Muscle of back (tissue), 11 donors: ENCODE results near the gene MAN1A2. TPM values are rescaled to one million over a fixed set of nuclear protein-coding genes. Genes with fewer than 3 reads are reported as not detected.
"Not testable (repeated sequence)": the region's sequence is repeated elsewhere in the genome, so short reads cannot be mapped to it uniquely, and the experiment has no call there.

Experiments
- DNase-seq, 3 donors: peaks; one replicate each; pipeline versions ENCODE4 v3.0.0 to v3.0.0-alpha.2; 2013
- polyA plus RNA-seq, 10 donors: library from polyadenylated mRNA; unstranded; fragments of 120-200 nt; gene quantifications; one replicate each; pipeline ENCODE4 v1.2.1, GENCODE V29; 2013; ENCODE audit not compliant: insufficient read length in 10 of 10

The MAN1A2 gene
- polyA plus RNA-seq, 10 donors: 20.0 to 32.8 (median 26.1) TPM

DNA sequence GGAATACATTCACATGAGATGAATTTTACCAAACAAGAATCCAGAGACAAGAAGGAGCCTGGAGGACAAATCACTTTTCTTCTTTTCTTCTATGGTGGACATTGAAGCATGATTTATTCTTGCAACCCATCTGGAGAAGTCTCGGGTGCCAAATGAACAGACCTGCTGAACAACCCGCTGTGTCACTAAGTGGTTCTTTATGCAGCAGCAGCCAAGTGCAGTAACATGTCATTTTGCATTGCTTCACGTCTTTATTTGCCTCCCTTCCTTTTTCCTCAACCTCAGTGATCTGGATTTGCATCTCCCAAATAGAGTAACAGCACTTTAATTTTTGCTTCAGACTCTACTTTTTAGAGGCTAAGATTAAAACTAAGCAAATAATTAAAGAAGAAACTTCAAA lies 188.6 kb downstream of the MAN1A2 start:
- no peak for DNase-seq

DNA sequence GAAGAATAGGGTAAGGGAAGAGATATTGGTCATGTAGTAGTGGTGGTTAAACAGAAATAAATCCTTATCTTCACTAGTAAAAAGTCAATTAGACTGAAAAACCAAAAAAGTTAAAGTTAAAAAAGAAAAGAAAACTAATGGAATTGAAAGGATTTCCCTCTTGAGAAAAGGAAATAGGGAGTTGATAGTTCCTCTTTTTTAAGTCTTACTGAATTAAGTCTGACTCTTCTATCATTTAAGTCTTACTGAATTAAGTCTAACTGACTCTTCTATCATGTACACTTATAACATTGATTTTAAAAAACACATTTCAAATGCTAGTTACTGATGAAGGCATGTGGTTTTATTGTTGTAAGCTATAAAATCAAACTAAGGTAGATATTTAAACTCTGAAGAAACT lies 189.1 kb downstream of the MAN1A2 start:
- DNase-seq: no peak

- DNase-seq: no peak
Observed at GRCh38 chr1:117556976-117557375, 189.7 kb downstream of the MAN1A2 start.

DNA sequence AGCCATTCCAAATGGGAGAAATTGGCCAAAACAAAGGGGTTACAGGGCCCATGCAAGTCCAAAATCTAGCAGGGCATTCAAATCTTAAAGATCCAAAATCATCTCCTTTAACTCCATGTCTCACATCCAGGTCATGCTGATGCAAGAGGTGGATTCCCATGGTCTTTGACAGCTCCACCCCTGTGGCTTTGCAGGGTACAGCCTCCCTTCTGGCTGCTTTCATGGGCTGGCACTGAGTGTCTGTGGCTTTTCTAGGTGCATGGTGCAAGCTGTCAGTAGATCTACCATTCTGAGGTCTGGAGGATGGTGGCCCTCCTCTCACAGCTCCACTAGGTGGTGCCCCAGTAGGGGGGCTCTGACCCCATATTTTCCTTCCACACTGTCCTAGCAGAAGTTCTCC lies 191.2 kb downstream of the MAN1A2 start:
- not testable (repeated sequence) for DNase-seq

DNA sequence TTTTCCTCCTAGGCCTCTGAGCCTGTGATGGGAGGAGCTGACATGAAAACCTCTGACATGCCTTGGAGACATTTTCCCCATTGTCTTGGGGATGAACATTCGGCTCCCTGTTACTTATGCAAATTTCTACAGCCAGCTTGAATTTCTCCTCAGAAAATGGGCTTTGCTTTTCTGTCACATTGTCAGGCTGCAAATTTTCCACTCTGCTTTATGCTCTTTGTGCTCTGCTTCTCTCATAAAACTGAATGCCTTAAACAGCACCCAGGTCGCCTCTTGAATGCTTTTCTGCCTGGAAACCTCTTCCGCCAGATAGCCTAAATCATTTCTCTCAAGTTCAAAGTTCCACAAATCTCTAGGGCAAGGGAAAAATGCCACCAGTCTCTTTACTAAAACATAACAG lies 191.9 kb downstream of the MAN1A2 start:
- DNase-seq: no peak

GRCh38 chr1:117559985-117560384 lies 192.7 kb downstream of the MAN1A2 start:
- DNase-seq: no peak

DNA sequence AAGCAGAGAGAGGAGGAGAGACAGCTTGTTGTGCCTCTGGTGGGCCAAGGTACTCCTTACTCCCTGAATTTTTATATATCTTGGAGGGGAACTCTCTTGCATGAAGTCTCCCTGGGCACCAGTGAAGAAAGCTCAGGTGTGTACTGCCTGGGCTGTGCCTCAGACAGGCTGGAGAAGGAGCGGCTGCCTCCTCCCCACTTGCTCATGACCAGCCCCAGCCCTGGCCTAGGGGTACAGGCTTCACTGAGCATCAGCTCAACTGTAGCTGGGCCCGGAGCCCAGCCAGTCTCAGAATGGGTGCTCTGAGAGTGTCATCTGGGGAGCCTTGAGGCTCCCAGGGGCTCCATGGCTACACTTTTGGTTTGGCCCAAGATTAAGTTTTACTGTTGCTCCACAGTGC lies 193.8 kb downstream of the MAN1A2 start:
- no peak for DNase-seq

GRCh38 chr1:117561551-117561950 lies 194.3 kb downstream of the MAN1A2 start:
- no peak for DNase-seq

- no peak for DNase-seq
Observed at GRCh38 chr1:117562581-117563491, 195.6 kb downstream of the MAN1A2 start.

- no peak for DNase-seq
Observed at GRCh38 chr1:117563492-117563875, 196.2 kb downstream of the MAN1A2 start.

- DNase-seq: no peak
Observed at GRCh38 chr1:117564227-117565075, 197.2 kb downstream of the MAN1A2 start.

DNA sequence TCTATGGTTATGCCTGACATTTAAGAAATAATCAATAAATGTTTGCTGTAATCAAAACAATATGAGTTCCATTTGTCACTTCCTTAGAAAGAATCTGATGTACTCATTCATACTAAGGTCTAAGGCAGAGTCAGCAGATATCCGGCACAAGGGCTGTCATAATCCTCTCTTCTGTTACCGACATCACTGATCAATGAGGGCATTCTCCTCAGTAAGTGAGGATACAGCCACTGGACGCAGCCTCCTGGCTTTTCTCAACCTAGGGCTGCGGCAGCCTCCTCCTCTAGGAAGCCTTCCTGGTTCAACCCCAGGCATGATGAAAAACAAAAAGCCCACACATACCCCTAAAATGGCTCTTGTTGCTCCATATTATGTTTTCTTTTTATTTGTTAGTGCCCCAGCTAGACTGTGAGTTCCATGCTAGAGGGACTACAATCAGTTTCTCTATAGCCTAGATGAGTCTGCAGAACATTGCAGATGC lies 197.9 kb downstream of the MAN1A2 start:
- no peak for DNase-seq

DNA sequence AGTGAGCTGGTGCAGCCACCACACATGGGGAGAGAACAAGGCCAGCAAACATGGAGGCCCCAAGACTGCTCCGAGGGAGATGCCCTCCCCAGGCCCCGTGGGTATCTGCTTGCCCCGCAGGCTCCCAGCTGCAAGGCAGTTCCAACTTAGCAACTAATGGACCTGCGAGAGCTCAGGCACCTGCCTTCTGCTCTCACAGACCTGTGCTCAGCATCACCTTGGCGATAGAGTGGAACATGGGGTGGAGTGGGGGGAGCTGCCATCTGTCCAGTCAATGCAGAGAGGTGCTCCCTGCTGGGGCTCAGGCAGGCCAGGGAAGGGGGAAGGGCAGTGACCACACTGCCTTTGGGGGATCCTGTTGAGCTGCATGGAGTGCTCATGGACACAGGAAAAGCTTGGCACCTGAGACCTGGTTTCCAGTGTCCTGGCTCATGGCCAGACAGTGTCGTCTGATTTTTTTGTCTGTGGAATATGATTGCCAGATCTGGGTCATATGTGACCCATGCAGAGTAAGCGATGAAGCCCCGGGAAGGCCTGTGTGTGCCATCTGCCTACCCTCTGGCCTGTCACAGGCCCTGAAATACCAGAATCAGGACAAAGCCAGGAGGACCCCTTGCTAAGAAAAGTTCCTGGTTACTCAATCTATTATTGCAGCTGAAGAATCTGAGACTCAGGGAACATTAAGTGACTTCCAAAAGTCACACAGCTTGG lies 198.7 kb downstream of the MAN1A2 start:
- DNase-seq: no peak

DNA sequence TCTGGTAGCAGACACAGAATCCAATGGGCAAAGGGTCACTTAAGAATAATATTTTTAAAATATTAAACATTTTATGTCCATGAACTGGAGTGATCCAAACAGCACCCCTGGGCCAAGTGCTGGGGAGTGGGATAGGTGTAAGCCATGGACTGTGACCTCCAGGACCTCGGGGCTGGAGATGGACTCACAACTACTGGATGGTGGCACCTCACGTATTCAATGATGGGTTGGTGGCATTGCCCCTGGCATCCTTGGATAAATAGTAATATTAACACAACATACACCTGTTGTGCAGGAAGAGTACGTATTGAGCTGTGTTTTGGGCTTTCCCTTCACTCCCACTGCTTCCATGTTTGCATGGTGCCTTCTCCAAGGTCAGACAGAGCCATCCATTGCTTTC lies 199.3 kb downstream of the MAN1A2 start:
- DNase-seq: no peak

GRCh38 chr1:117567435-117567834 lies 200.2 kb downstream of the MAN1A2 start:
- DNase-seq: no peak

DNA sequence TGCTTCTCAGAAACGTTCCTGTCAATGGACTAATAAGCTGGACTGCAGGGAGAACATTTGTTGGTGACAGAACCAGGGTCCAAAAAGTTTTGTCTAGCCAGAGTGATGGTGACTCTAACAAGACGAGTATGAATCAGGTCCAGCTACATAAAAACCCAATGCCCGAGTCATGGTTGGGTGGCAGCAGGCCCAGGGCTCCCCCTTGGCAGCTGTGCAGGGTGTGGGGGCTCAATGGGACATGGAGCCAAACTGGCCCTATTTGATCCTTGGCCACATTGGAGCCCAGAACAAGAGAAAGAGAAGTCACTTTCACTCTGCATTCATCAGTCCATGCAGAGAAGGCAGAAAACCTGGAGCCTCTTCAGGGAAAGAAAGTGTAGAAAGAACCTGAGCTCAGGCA lies 200.7 kb downstream of the MAN1A2 start:
- no peak for DNase-seq

DNA sequence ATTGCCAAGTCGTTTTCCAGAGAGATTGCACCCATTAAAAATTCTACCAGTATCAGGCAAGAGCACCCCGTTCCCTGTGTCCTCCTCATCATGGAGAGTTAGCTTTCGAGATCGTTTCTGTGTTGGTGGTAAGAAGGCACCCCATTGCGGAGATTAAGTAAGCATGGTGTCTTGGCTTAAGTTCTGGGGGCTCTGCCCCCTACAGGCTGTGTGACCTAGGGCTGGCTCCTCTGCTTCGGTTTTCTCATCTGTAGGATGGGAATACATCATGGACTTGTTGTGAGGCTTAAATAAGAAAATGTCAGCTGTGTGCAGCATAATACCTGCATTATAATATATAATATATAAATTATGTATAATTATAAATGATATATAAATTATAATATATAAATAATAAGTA lies 201.8 kb downstream of the MAN1A2 start:
- DNase-seq: no peak

DNA sequence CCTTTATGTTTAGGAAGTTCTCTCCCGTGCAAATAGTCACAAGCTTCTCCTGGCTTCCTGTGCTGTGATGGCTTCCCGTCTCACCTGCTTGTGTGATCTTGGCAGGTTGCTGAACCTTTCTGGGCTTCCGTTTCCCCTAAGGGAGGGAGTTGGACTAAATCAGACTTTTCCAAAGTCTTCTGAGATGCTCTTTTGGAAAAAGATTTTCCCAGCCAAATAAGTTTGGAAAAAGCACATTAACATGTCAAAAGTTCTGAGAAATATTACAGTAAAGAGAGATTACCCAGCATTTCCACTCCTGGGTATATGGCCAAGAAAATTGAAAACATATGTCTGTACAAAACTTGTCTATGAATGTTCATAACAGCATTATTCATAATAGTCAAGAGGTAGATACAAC lies 202.6 kb downstream of the MAN1A2 start:
- DNase-seq: peak; percentile 41 to 86 (median 78)

GRCh38 chr1:117570988-117571409 lies 203.8 kb downstream of the MAN1A2 start:
- no peak for DNase-seq

DNA sequence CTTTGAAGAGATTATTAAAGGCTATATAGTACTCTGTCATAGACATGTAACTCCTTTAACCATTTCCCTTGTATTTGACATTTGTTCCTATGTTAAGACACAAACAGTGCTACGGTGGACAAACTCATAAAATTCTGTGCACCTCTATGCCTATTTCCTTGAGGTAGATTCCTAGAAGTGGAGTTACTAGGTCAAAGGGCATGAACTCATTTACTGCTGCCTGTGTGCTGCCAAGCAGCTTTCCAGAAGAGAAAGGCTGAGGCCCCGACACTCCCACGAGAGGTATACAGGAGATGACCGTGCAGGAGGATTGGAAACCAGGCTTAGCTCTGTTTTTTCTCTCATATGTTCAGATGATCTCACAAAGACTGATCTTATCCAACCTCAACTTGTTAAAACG lies 204.2 kb downstream of the MAN1A2 start:
- no peak for DNase-seq

DNA sequence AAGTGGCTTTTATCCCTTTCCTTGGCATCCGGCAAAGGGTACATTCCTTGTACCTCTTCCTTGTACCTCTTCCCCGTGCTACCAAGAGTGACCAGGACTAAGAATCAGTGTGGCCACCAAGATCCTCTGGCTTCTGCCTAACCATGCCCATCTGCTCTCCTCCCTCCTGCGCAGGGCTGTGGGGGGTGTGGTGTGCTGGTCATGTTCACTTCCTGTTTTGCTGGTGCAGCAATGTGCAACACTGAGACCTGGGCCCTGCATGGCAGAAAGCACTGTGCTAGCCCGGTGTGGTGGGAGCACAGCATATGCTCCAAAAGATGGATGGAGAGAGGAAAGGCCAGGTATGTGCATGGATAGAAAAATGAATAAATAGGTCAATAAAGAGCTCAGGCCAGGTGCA lies 205.3 kb downstream of the MAN1A2 start:
- no peak for DNase-seq

DNA sequence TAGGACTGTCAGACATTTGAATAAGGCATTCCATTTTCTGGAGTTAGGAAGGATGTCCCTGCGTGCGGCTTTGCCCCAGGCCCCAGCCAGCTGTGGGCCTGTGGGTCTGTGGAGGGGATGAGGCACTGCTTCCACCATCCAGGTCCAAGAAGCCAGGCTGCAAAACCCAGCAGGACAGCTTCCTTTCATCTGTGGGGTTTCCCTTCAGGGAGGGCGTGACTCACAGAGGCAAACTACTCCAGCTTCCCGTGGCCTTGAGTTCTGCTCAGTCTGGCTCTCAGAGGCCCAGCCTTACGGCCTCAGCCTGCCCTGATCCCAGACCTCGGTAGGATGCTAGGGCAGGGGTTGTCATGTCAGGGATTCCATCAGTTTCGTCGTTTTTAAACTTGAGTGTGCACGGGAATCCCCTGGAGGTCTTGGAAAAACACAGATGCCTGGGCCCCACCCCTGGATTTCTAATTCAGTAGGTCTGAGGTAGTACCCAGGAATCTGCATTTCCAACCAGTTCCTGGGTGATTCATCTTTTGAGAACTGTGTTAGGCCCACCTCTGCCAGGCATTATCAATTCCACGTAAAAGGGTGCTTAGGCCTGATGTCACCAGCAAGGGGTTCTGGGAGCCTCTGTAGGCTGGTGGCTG lies 206.3 kb downstream of the MAN1A2 start:
- no peak for DNase-seq
